HG03066 (cell line): Measurements from ENCODE around the gene ZNF644.
A peak's percentile ranks its signal among the peaks of the same experiment; 100 is the strongest.
"Not testable (repeated sequence)": the region's sequence is repeated elsewhere in the genome, so short reads cannot be mapped to it uniquely, and the experiment has no call there.

Experiments used
- ATAC-seq: cut with Tn5 transposase; IDR thresholded peaks from one replicate; pipeline ENCODE4 v1.9.1; 2021; ENCODE audit warnings: low read depth; ENCODE audit not compliant: unreplicated experiment

ZNF644 gene

GRCh38 chr1:91021686-91022517, at the start of gene ZNF644:
Gene ZNF644, minus strand, starts transcription at chr1:91022035. Its CDS starts 39,682 bp downstream, at chr1:90982353.
- ATAC-seq, result peak; percentile 76

GRCh38 chr1:91070298-91070697, 48.5 kb upstream of the ZNF644 start:
- ATAC-seq, result no peak

GRCh38 chr1:91066538-91066937, 44.7 kb upstream of the ZNF644 start:
- ATAC-seq, result no peak

DNA sequence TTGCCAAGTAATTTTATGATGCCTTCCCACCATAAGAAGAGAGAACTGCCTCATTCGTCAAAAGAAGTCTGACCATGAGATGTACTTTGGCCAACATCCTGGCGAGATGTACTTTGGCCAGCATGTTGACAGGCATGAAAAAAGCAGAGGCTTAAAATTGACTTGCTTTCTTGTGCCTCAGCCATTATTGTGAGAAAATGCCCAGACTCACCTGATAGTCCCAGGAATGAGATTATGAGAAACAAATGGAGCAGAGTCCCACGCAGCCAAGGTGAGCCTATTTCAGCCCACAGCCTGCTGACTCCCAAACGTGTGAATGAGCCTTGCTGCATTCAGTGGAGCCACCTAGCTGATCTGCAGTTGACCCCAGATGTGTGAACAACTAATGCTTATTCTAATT, 43.5 kb upstream of the ZNF644 start:
- no peak for ATAC-seq

- not testable (repeated sequence) for ATAC-seq
These were observed 41.6 kb upstream of the ZNF644 start for GRCh38 chr1:91063403-91063802.

GRCh38 chr1:91059157-91059556, 37.3 kb upstream of the ZNF644 start:
- no peak for ATAC-seq

GRCh38 chr1:91057784-91058183, 35.9 kb upstream of the ZNF644 start:
- ATAC-seq, result peak; percentile 61

GRCh38 chr1:91054780-91055481, 33.1 kb upstream of the ZNF644 start:
- peak; percentile 69 for ATAC-seq

- no peak for ATAC-seq
These were observed 31.8 kb upstream of the ZNF644 start for GRCh38 chr1:91053630-91054029.

- not testable (repeated sequence) for ATAC-seq
These were observed 27.7 kb upstream of the ZNF644 start for GRCh38 chr1:91049551-91049950.

DNA sequence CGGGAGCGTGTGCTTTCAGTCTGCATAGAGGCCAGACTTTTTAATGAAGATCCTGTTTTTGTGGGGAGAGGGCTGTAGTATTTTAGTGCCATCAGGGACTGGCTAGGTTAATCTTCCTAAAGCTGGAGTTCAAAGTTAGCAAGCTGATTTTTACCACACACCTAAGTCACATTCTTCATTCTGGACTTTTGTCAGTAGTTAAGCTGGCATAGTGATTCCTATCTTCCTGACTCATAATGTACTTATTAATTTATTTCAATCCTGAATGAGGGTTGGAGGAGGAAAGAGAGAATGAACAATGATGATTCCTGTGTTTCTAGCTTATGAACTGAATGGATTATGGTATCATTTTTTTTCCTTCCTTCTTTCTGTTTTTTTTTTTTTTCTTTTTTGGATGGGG, 24.9 kb upstream of the ZNF644 start:
- ATAC-seq, result no peak

GRCh38 chr1:91045284-91045683, 23.4 kb upstream of the ZNF644 start:
- no peak for ATAC-seq

DNA sequence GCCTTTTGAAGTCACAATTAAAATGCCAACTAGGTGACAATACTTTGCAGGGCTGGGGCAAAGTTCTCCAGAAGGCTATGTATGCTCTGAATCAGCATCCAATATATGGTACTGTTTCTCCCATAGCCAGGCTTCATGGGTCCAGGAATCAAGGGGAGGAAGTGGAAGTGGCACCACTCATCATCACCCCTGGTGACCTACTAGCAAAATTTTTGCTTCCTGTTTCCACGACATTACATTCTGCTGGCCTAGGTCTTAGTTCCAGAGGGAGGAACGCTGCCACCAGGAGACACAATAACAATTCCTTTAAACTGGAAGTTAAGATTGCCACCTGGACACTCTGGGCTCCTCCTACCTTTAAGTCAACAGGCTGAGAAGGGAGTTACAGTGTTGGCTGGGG, 22.9 kb upstream of the ZNF644 start:
- ATAC-seq, result not testable (repeated sequence)

DNA sequence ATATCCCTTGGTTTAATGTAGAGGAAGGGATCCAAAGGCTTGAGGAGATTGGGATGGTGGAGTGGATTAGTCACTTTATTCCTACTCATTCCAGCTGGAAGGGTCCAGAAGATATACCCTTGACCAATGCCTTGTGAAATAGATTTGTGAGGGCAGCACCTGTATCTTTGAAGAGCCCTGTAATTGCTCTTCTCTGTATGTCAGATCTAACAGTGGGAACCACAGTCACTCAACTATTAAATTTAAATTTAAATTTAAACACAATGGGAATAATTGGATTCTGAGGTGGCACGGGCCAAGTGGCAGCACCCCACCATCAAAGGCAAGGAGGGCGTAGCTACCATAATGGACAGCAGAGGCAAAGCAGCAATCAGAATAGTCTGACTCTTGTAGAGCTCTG, 20.5 kb upstream of the ZNF644 start:
- not testable (repeated sequence) for ATAC-seq

- ATAC-seq, result no peak
These were observed 16.7 kb upstream of the ZNF644 start for GRCh38 chr1:91038582-91038981.

DNA sequence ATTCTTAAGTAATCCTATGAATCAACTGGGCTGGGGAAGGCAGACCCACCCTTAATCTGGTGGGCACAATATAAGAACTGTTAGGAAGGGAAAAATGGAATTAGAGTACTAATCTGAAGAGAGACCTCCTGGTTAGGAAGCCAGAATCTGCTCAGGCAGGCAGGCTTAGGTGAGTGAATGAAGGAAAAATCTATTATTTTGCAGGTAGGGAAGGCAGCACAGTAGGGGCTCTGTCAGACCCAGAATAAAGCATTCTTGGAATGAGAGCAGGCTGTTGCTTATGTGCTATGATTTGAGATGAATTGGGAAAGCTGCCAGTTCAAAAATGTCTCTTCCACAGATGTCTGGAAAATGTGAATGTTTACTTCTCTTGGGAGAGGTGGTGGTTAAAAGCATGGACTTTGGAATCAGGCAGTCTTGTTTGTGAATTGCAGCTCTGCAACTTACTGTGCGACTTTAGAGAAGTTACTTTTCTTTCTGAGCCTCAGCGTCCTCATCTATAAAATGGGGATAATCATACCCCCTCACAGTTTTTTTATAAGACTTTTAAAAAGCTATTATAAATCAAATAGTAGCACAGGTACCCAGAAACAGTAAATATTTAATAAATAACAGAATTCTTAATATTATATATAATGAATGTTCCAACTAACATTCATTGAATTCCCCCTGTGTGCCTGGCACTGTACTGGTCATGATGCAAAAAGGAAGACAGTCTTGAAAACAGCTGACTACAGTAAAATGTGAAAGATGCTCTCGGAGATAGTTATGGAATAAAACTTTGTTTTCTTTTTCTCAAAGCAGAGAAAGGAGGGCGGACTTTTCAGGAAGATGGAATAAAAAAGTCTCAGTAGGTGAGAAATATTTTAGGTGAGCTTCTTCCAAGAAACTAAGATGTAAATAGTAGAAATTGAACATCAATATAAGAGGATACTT, 15.3 kb upstream of the ZNF644 start:
- no peak for ATAC-seq

DNA sequence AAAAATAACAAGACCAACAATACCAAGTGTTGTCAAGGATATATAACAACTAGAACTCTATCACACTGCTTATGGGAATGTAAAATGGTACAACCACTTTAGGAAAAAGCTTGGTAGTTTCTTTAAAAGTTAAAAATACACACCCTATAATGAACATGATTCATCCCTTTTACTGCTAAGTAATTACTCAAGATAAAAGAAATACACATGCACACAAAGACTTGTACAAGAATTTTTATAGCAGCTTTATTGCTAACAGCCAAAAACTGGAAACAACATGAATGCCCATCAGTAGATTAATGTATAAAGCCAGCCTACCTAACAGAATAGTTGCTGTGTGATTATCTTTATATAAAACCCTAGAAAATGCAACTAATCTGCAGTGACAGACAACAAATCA, 10.5 kb upstream of the ZNF644 start:
- ATAC-seq, result no peak

GRCh38 chr1:91031081-91031480, 9.2 kb upstream of the ZNF644 start:
- ATAC-seq, result no peak

DNA sequence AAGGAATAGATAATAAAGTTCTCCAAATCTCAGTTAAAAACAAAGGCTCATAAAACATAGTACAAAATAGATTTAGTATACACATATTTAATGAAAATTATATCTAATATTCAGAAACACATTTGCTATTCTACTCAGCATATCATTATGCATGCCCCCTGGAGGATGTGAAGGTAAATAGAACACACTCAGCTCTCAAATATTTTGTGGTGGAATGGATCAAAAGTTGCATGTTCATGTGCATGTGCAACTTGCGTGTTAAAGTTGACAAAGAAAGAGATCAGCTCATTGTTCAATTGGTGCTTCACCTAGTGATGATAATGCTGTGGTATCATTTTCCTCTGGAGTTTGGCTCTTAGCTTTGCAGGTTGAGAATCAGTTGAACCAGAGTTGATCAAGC, 4.9 kb upstream of the ZNF644 start:
- no peak for ATAC-seq

DNA sequence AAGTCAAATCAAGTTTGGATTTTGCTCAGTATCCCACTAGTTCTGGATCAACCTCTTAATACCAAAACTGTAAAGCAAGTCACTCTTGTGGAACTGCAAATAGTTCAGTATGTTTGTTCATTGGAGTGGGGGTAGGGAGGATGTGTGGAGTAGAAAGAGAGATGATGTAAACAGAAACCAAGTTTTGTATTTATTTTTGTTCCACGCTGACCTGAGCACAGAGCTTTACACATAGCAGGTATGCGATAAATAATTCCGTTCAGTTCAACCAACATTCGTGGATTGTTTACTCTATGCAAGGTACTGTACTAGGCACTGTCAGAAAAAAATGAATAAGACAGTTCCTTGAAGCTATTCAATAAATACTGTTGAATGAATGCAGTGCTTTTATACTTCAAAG, 4.5 kb upstream of the ZNF644 start:
- no peak for ATAC-seq
